K562 (cell line): ENCODE data around the gene PRSS12. TPM values are rescaled to one million over a fixed set of nuclear protein-coding genes. Genes with fewer than 3 reads are reported as not detected.

ENCODE experiments used
- ARID3A ChIP-seq: IDR thresholded peaks from 2 replicates; pipeline ENCODE4 v1.6.1; 2012; ENCODE audit warnings: low read depth, low read length, improper control_type of control experiment, borderline replicate concordance
- CBFA2T3 ChIP-seq: fragments of 450-650 bp; IDR thresholded peaks from 2 replicates; pipeline ENCODE4 v1.6.1; 2017
- CEBPB ChIP-seq: fragments of 450-650 bp; IDR thresholded peaks from 2 replicates; pipeline ENCODE4 v1.6.1; 2016; ENCODE audit warnings: missing genetic modification characterization, missing compliant biosample characterization
- COPS2 ChIP-seq: fragments of 450-650 bp; conservative IDR thresholded peaks from 2 replicates; pipeline ENCODE4 v1.6.1; 2016; ENCODE audit warnings: mild to moderate bottlenecking, moderate library complexity
- KDM5B ChIP-seq: fragments of 200-600 bp; sonication (generic); IDR thresholded peaks from 2 replicates; pipeline ENCODE4 v1.6.1; 2012; ENCODE audit warnings: low read depth, mild to moderate bottlenecking, moderate library complexity, low read length, control low read depth, inconsistent platforms; ENCODE audit not compliant: insufficient replicate concordance
- NFYB ChIP-seq: IDR thresholded peaks from 2 replicates; pipeline ENCODE4 v1.6.1; 2011; ENCODE audit warnings: mild to moderate bottlenecking, moderate library complexity; ENCODE audit not compliant: insufficient read length; ENCODE audit errors: extremely low read depth
- POLR2AphosphoS5 ChIP-seq: IDR thresholded peaks from 2 replicates; pipeline ENCODE4 v1.6.1; 2011; ENCODE audit warnings: mild to moderate bottlenecking, low read depth, low read length, moderate library complexity; ENCODE audit not compliant: control insufficient read depth, insufficient read depth
- ZFP30 ChIP-seq: fragments of 250-450 bp; sonication (Bioruptor Pico); IDR thresholded peaks from 2 replicates; pipeline ENCODE4 v1.8.0; 2022; ENCODE audit warnings: moderate library complexity, mild to moderate bottlenecking, inconsistent platforms, borderline replicate concordance
- ZFP36 ChIP-seq: fragments of 150-350 bp; IDR thresholded peaks from 2 replicates; pipeline ENCODE4 v1.6.1; 2018; ENCODE audit warnings: low read length, low read depth; ENCODE audit not compliant: partially characterized antibody
- ZNF583 ChIP-seq: fragments of 250-450 bp; sonication (Bioruptor Pico); IDR thresholded peaks from 2 replicates; pipeline ENCODE4 v1.4.0; 2020
- ZNF778 ChIP-seq: fragments of 450-650 bp; formaldehyde crosslinking; IDR thresholded peaks from 2 replicates; pipeline ENCODE4 v1.4.0; 2020; ENCODE audit warnings: mild to moderate bottlenecking, moderate library complexity
- polyA plus RNA-seq, 8 experiments: library from polyadenylated mRNA; depleted of rRNA in 4 of 8; stranded (reverse) in 5 of 8; unstranded in 3 of 8; fragments of >200 nt; fragmentation: Nextera tagmentation in 2 of 8; fragmentation: Illumina TruSeq in 1 of 8; extraction: Ambion mirVana in 2 of 8; extraction: Trizol in 1 of 8; gene quantifications; 2 replicates each; pipeline versions ENCODE4 v1.2.1 to v1.2.3, GENCODE V29; 2011 to 2014; ENCODE audit warnings: inconsistent platforms in 1 of 8, missing spikeins in 1 of 8
- total RNA-seq, 7 experiments: library from RNA; depleted of rRNA in 6 of 7; stranded (reverse); fragments of >200 nt in 6 of 7; fragmentation: Illumina TruSeq in 2 of 7; extraction: Trizol in 2 of 7; gene quantifications; 2 replicates each; pipeline versions ENCODE4 v1.2.1 to v1.2.3, GENCODE V29; 2011 to 2021; ENCODE audit warnings: low replicate concordance in 1 of 7
- TF ChIP-seq, protein P1 (sequence below): sonication (generic); formaldehyde crosslinking; IDR thresholded peaks from 2 replicates; pipeline ENCODE4 v1.8.1; 2023; ENCODE audit warnings: mild to moderate bottlenecking, missing genetic modification reagents
- TF ChIP-seq, protein P2 (sequence below): fragments of 250-450 bp; sonication (Bioruptor Pico); IDR thresholded peaks from 2 replicates; pipeline ENCODE4 v1.4.0; 2020; ENCODE audit warnings: mild to moderate bottlenecking
- TF ChIP-seq, protein P3 (sequence below), 2 experiments: fragments of 150-350 bp in 1 of 2; IDR thresholded peaks; 2 replicates each; pipeline ENCODE4 v1.6.1; 2012 to 2016; ENCODE audit warnings: low read depth in 2 of 2, low read length in 2 of 2, mild to moderate bottlenecking in 1 of 2, moderate library complexity in 1 of 2

PRSS12 gene
- total and polyA plus RNA-seq, 9 of the 15 experiments (the other 6 are each of a cell fraction or from before 2014, with no cell fraction given), result 0.06 to 0.11 (median 0.09) TPM; not detected in 6

DNA sequence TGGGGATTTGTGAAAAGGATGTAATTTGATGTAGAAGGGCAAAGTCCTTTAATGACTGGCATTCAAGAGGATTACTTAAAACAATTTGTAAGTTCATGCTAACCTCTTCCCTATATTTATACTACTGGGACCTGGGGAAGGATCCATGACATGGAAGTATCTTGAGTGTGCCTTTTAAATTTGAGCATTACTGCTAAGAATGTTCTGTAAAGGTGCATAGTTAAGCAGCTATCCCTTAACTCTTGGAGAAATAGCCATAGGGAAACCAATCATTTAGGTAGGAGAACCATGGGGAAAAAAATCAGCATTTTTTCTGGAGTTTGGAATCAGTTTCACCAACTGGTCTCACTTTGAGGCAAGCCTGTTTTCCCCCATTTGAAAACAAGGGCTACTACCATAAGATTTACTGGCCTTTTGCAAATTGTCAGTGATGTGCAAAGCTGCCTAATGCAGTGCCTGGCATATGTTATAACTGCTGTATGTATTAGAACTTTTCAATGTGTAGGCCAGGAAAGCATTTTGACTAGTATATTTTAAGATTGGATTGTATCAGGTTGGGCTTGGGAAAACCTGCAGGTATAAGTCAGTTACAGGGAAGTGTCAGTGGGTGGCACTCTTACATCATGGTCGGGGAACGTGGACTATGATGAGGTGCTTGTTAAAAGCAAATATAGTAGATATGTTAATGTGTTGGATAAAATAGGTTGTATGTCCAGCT is 72.1 kb downstream of the PRSS12 start (continued):
- TF ChIP-seq, protein P1, sequence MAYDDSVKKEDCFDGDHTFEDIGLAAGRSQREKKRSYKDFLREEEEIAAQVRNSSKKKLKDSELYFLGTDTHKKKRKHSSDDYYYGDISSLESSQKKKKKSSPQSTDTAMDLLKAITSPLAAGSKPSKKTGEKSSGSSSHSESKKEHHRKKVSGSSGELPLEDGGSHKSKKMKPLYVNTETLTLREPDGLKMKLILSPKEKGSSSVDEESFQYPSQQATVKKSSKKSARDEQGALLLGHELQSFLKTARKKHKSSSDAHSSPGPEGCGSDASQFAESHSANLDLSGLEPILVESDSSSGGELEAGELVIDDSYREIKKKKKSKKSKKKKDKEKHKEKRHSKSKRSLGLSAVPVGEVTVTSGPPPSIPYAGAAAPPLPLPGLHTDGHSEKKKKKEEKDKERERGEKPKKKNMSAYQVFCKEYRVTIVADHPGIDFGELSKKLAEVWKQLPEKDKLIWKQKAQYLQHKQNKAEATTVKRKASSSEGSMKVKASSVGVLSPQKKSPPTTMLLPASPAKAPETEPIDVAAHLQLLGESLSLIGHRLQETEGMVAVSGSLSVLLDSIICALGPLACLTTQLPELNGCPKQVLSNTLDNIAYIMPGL, result no peak
- TF ChIP-seq NFYB, result no peak
- no peak for TF ChIP-seq ZNF583 (CRISPR knock-in tag)
- TF ChIP-seq COPS2, result no peak
- TF ChIP-seq ZFP36, result no peak
- peak; percentile 19 for TF ChIP-seq KDM5B
- TF ChIP-seq ZFP30 (CRISPR knock-in tag), result no peak
- TF ChIP-seq ZNF778, result no peak
- no peak for TF ChIP-seq CBFA2T3
- TF ChIP-seq ARID3A, result no peak
- no peak for TF ChIP-seq CEBPB
- TF ChIP-seq, protein P2, sequence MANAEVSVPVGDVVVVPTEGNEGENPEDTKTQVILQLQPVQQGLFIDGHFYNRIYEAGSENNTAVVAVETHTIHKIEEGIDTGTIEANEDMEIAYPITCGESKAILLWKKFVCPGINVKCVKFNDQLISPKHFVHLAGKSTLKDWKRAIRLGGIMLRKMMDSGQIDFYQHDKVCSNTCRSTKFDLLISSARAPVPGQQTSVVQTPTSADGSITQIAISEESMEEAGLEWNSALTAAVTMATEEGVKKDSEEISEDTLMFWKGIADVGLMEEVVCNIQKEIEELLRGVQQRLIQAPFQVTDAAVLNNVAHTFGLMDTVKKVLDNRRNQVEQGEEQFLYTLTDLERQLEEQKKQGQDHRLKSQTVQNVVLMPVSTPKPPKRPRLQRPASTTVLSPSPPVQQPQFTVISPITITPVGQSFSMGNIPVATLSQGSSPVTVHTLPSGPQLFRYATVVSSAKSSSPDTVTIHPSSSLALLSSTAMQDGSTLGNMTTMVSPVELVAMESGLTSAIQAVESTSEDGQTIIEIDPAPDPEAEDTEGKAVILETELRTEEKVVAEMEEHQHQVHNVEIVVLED (CRISPR knock-in tag), result no peak
- TF ChIP-seq, protein P3, sequence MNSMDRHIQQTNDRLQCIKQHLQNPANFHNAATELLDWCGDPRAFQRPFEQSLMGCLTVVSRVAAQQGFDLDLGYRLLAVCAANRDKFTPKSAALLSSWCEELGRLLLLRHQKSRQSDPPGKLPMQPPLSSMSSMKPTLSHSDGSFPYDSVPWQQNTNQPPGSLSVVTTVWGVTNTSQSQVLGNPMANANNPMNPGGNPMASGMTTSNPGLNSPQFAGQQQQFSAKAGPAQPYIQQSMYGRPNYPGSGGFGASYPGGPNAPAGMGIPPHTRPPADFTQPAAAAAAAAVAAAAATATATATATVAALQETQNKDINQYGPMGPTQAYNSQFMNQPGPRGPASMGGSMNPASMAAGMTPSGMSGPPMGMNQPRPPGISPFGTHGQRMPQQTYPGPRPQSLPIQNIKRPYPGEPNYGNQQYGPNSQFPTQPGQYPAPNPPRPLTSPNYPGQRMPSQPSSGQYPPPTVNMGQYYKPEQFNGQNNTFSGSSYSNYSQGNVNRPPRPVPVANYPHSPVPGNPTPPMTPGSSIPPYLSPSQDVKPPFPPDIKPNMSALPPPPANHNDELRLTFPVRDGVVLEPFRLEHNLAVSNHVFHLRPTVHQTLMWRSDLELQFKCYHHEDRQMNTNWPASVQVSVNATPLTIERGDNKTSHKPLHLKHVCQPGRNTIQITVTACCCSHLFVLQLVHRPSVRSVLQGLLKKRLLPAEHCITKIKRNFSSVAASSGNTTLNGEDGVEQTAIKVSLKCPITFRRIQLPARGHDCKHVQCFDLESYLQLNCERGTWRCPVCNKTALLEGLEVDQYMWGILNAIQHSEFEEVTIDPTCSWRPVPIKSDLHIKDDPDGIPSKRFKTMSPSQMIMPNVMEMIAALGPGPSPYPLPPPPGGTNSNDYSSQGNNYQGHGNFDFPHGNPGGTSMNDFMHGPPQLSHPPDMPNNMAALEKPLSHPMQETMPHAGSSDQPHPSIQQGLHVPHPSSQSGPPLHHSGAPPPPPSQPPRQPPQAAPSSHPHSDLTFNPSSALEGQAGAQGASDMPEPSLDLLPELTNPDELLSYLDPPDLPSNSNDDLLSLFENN (IDR thresholded peaks at IDR 0.05; ENCODE audit: low read depth in 2 of 2, low read length in 2 of 2), result no peak
- TF ChIP-seq POLR2AphosphoS5, result peak; percentile 49; the same call in 1 of the 2 replicates
